HepG2 (cell line): ENCODE data around the gene PHYH.

Source experiments
- CTCF ChIP-seq: sonication (generic); formaldehyde crosslinking; IDR thresholded peaks from 2 replicates; pipeline ENCODE4 v1.5.0; 2020; ENCODE audit warnings: mild to moderate bottlenecking, missing genetic modification reagents, moderate library complexity
- MAFK ChIP-seq, 2 experiments: IDR thresholded peaks in 1 of 2; conservative IDR thresholded peaks in 1 of 2; 2 replicates each; pipeline ENCODE4 v1.6.1; 2011; ENCODE audit warnings: improper control_type of control experiment in 2 of 2, low read length in 2 of 2
- MIER3 ChIP-seq: IDR thresholded peaks from 2 replicates; pipeline ENCODE4 v1.6.1; 2016; ENCODE audit warnings: missing compliant biosample characterization, borderline replicate concordance
- PITX1 ChIP-seq: sonication (generic); formaldehyde crosslinking; IDR thresholded peaks from 2 replicates; pipeline ENCODE4 v1.5.1; 2020; ENCODE audit warnings: mild to moderate bottlenecking, missing genetic modification reagents
- ZBTB21 ChIP-seq: sonication (generic); formaldehyde crosslinking; IDR thresholded peaks from 2 replicates; pipeline ENCODE4 v1.4.0; 2020; ENCODE audit warnings: missing genetic modification reagents
- ZNF260 ChIP-seq: sonication (generic); formaldehyde crosslinking; IDR thresholded peaks from 2 replicates; pipeline ENCODE4 v1.4.0; 2020; ENCODE audit warnings: missing genetic modification reagents, low read depth, mild to moderate bottlenecking, borderline replicate concordance

GRCh38 chr10:13331646-13332045 is 31.8 kb upstream of the PHYH start:
- TF ChIP-seq PITX1 (CRISPR knock-in tag) = no peak
- no peak for TF ChIP-seq CTCF
- no peak for TF ChIP-seq MIER3 (CRISPR knock-in tag)
- no peak for TF ChIP-seq ZBTB21 (CRISPR knock-in tag)
- no peak for TF ChIP-seq MAFK (conservative IDR thresholded peaks at IDR 0.05 in 1 of 2, IDR thresholded peaks at IDR 0.05 in 1 of 2; ENCODE audit: low read length in 2 of 2)
- no peak for TF ChIP-seq ZNF260 (CRISPR knock-in tag)
